GM21515 (cell line): ENCODE data around the gene PPP5C.
"Not testable (repeated sequence)": the region's sequence is repeated elsewhere in the genome, so short reads cannot be mapped to it uniquely, and the experiment has no call there.

Experiments
- ATAC-seq: cut with Tn5 transposase; IDR thresholded peaks from one replicate; pipeline ENCODE4 v1.9.1; 2021; ENCODE audit not compliant: unreplicated experiment

Gene PPP5C

GRCh38 chr19:46384396-46384795 lies 37.5 kb downstream of the PPP5C start:
- no peak for ATAC-seq

- no peak for ATAC-seq
Measured at GRCh38 chr19:46385636-46386035, 38.7 kb downstream of the PPP5C start.

GRCh38 chr19:46386151-46386550 lies 39.3 kb downstream of the PPP5C start:
- ATAC-seq = no peak

- ATAC-seq = no peak
Measured at GRCh38 chr19:46386996-46387712, 40.3 kb downstream of the PPP5C start.

- no peak for ATAC-seq
Measured at GRCh38 chr19:46387713-46388130, 40.8 kb downstream of the PPP5C start.

GRCh38 chr19:46388311-46389095 lies 41.6 kb downstream of the PPP5C start:
- no peak for ATAC-seq

GRCh38 chr19:46390121-46390858 lies 43.4 kb downstream of the PPP5C start:
- no peak for ATAC-seq

GRCh38 chr19:46390866-46391265 lies 44.0 kb downstream of the PPP5C start:
- ATAC-seq = no peak

- ATAC-seq = no peak
Measured at GRCh38 chr19:46391296-46392251, 44.7 kb downstream of the PPP5C start.

- no peak for ATAC-seq
Measured at GRCh38 chr19:46392252-46392801, 45.4 kb downstream of the PPP5C start.

GRCh38 chr19:46392837-46393236 lies 46.0 kb downstream of the PPP5C start:
- ATAC-seq = no peak

GRCh38 chr19:46393456-46394401 lies 46.8 kb downstream of the PPP5C start:
- ATAC-seq = no peak

- ATAC-seq = no peak
Measured at GRCh38 chr19:46394402-46394797, 47.5 kb downstream of the PPP5C start.

- ATAC-seq = not testable (repeated sequence)
Measured at GRCh38 chr19:46397801-46398479, 51.1 kb downstream of the PPP5C start.

- no peak for ATAC-seq
Measured at GRCh38 chr19:46402725-46403124, 55.8 kb downstream of the PPP5C start.

GRCh38 chr19:46404055-46404752 lies 57.3 kb downstream of the PPP5C start:
- ATAC-seq = no peak

GRCh38 chr19:46404753-46405468 lies 58.0 kb downstream of the PPP5C start:
- ATAC-seq = no peak
